Measurements from ENCODE around the gene SLC9A9. TPM values are rescaled to one million over a fixed set of nuclear protein-coding genes. Genes with fewer than 3 reads are reported as not detected.

SLC9A9 gene
- total and polyA plus RNA-seq, 2 experiments from 2014 or later, result 2.2 to 6.8 TPM

GRCh38 chr3:143567823-143568222 lies 280.4 kb downstream of the SLC9A9 start:
- Histone ChIP-seq H3K9me3 (ENCODE audit: low read depth) (no peaks in the 10 kb centered on the region), H3K4me1 (ENCODE audit: insufficient read depth) (peaks cover 18% of the 10 kb centered on the region), H4K20me1 (ENCODE audit: insufficient read depth, poor library complexity, severe bottlenecking) (no peaks in the 10 kb centered on the region), H3K9me2 (replicated peaks; ENCODE audit: insufficient read depth) (no peaks in the 10 kb centered on the region), H3K27ac (peak overlapping the region; percentile 45), H3K79me2 (no peaks in the 10 kb centered on the region), H3K4me3 (no peak overlapping the region), H3K27me3 (no peaks in the 10 kb centered on the region), H3K36me3 (replicated peaks; ENCODE audit: insufficient read depth, low read depth) (no peaks in the 10 kb centered on the region), H2AFZ (no peak overlapping the region), H3K4me2 (peak overlapping the region; percentile 9)
- TF ChIP-seq CTCF (IDR thresholded peaks at IDR 0.05; ENCODE audit: poor library complexity), result no peak
- TF ChIP-seq EZH2 (IDR thresholded peaks at IDR 0.05; ENCODE audit: borderline replicate concordance), result no peak
- no peak for TF ChIP-seq EZH2phosphoT487 (IDR thresholded peaks at IDR 0.05; ENCODE audit: low read depth, severe bottlenecking, unreplicated experiment)
- DNase-seq (ENCODE audit: low spot score), result no peak
- WGBS (ENCODE audit: low lambda C conversion rate, missing lambda C conversion rate), result 69% methylated on average over 2 of the region's 2 CpGs

GRCh38 chr3:143565951-143566350 lies 282.3 kb downstream of the SLC9A9 start:
- Histone ChIP-seq H4K20me1 (ENCODE audit: insufficient read depth, poor library complexity, severe bottlenecking) (no peaks in the 10 kb centered on the region), H3K4me2 (no peak overlapping the region), H3K9me2 (replicated peaks; ENCODE audit: insufficient read depth) (no peaks in the 10 kb centered on the region), H3K36me3 (replicated peaks; ENCODE audit: insufficient read depth, low read depth) (no peaks in the 10 kb centered on the region), H3K27me3 (no peaks in the 10 kb centered on the region), H2AFZ (no peak overlapping the region), H3K4me3 (no peak overlapping the region), H3K79me2 (no peaks in the 10 kb centered on the region), H3K9me3 (ENCODE audit: low read depth) (no peaks in the 10 kb centered on the region), H3K27ac (peak overlapping the region; percentile 14), H3K4me1 (ENCODE audit: insufficient read depth) (peaks cover 21% of the 10 kb centered on the region)
- peak; percentile 35 for DNase-seq (ENCODE audit: low spot score)
- TF ChIP-seq CTCF (IDR thresholded peaks at IDR 0.05; ENCODE audit: poor library complexity), result no peak
- no peak for TF ChIP-seq EZH2 (IDR thresholded peaks at IDR 0.05; ENCODE audit: borderline replicate concordance)
- TF ChIP-seq EZH2phosphoT487 (IDR thresholded peaks at IDR 0.05; ENCODE audit: low read depth, severe bottlenecking, unreplicated experiment), result no peak

- TF ChIP-seq EZH2phosphoT487 (IDR thresholded peaks at IDR 0.05; ENCODE audit: low read depth, severe bottlenecking, unreplicated experiment) (no peak), EZH2 (IDR thresholded peaks at IDR 0.05; ENCODE audit: borderline replicate concordance) (no peak), CTCF (IDR thresholded peaks at IDR 0.05; ENCODE audit: poor library complexity) (no peak)
- Histone ChIP-seq H3K79me2 (no peaks in the 10 kb centered on the region), H3K4me3 (no peak overlapping the region), H4K20me1 (ENCODE audit: insufficient read depth, poor library complexity, severe bottlenecking) (no peaks in the 10 kb centered on the region), H3K4me2 (no peak overlapping the region), H3K9me3 (ENCODE audit: low read depth) (no peaks in the 10 kb centered on the region), H2AFZ (no peak overlapping the region), H3K27me3 (no peaks in the 10 kb centered on the region), H3K9me2 (replicated peaks; ENCODE audit: insufficient read depth) (no peaks in the 10 kb centered on the region), H3K27ac (no peak overlapping the region), H3K36me3 (replicated peaks; ENCODE audit: insufficient read depth, low read depth) (no peaks in the 10 kb centered on the region), H3K4me1 (ENCODE audit: insufficient read depth) (peaks cover 21% of the 10 kb centered on the region)
- WGBS (ENCODE audit: low lambda C conversion rate, missing lambda C conversion rate), result 91% methylated on average over 3 of the region's 3 CpGs
- DNase-seq (ENCODE audit: low spot score), result no peak
Observed at GRCh38 chr3:143563786-143564185, 284.5 kb downstream of the SLC9A9 start.

GRCh38 chr3:143562789-143563188 lies 285.5 kb downstream of the SLC9A9 start:
- WGBS (ENCODE audit: low lambda C conversion rate, missing lambda C conversion rate), result 60% methylated on average over 2 of the region's 2 CpGs
- Histone ChIP-seq H3K79me2 (no peaks in the 10 kb centered on the region), H3K4me2 (no peak overlapping the region), H3K9me2 (replicated peaks; ENCODE audit: insufficient read depth) (no peaks in the 10 kb centered on the region), H3K4me3 (no peak overlapping the region), H4K20me1 (ENCODE audit: insufficient read depth, poor library complexity, severe bottlenecking) (no peaks in the 10 kb centered on the region), H3K27me3 (no peaks in the 10 kb centered on the region), H3K4me1 (ENCODE audit: insufficient read depth) (peaks cover 15% of the 10 kb centered on the region), H3K9me3 (ENCODE audit: low read depth) (no peaks in the 10 kb centered on the region), H3K36me3 (replicated peaks; ENCODE audit: insufficient read depth, low read depth) (no peaks in the 10 kb centered on the region), H2AFZ (no peak overlapping the region), H3K27ac (no peak overlapping the region)
- TF ChIP-seq CTCF (IDR thresholded peaks at IDR 0.05; ENCODE audit: poor library complexity) (no peak), EZH2 (IDR thresholded peaks at IDR 0.05; ENCODE audit: borderline replicate concordance) (no peak), EZH2phosphoT487 (IDR thresholded peaks at IDR 0.05; ENCODE audit: low read depth, severe bottlenecking, unreplicated experiment) (no peak)
- no peak for DNase-seq (ENCODE audit: low spot score)
